ENCODE results near the gene MYO7A.

Gene MYO7A

GRCh38 chr11:77250881-77251640 lies 123.0 kb downstream of the MYO7A start:
- in situ Hi-C loops (cut with MboI; ENCODE audit: low sequenced_read_pairs), result no loop called here

GRCh38 chr11:77252555-77253270 lies 124.7 kb downstream of the MYO7A start:
- in situ Hi-C loops (cut with MboI; ENCODE audit: low sequenced_read_pairs), result no loop called here

GRCh38 chr11:77253690-77254089 lies 125.6 kb downstream of the MYO7A start:
- in situ Hi-C loops (cut with MboI; ENCODE audit: low sequenced_read_pairs), result no loop called here

- in situ Hi-C loops (cut with MboI; ENCODE audit: low sequenced_read_pairs), result no loop called here
Observed at GRCh38 chr11:77259641-77260040, 131.6 kb downstream of the MYO7A start.

GRCh38 chr11:77262803-77263202 lies 134.8 kb downstream of the MYO7A start:
- in situ Hi-C loops (cut with MboI; ENCODE audit: low sequenced_read_pairs), result no loop called here
